OCI-LY3 (cell line): Measurements from ENCODE around the gene NSD1.

Experiments used
- CTCF ChIP-seq: fragments of 200-600, 300-600 bp; sonication (generic); IDR thresholded peaks from 2 replicates; pipeline ENCODE4 v1.5.1; 2014; ENCODE audit warnings: antibody characterized with exemption, low read length, low read depth
- EZH2phosphoT487 ChIP-seq: fragments of 200-600 bp; shearing (Covaris generic); IDR thresholded peaks from 2 replicates; pipeline ENCODE4 v1.6.1; 2018; ENCODE audit warnings: antibody characterized with exemption, mixed run types, low read depth

GRCh38 chr5:177276886-177277285 lies 143.3 kb downstream of the NSD1 start:
- TF ChIP-seq CTCF (no peak), EZH2phosphoT487 (no peak)
